ENCODE results near the gene LEFTY1.

DNA sequence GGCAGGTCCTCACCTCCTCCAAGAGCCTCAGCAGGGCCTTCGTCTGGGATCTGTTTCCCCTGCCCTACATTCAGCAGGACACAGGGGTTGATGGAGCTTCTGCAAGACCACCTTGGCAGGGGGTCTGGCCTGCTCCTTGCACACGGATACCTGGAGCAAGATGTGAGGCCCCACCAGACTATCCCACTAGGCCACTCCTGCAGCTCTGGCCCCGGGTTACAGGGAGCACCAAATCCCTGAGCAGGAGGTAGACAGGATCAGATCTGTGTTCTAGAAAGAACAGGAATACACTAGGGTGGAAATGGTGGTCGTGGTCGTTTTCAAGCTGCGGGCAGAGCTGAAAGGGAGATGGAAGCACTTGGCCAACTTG lies 45.5 kb downstream of the LEFTY1 start:
- no peak for TF ChIP-seq CTCF (IDR thresholded peaks at IDR 0.05)
- TF ChIP-seq POLR2AphosphoS5 (IDR thresholded peaks at IDR 0.05; ENCODE audit: low read depth, low read length), result no peak
- TF ChIP-seq SIN3A (IDR thresholded peaks at IDR 0.05; ENCODE audit: borderline replicate concordance, insufficient read depth, low read depth, low read length), result no peak
- TF ChIP-seq REST (IDR thresholded peaks at IDR 0.05; ENCODE audit: insufficient read depth in 1 of 2, low read depth in 2 of 2, low read length in 1 of 2), result no peak

All from Panc1 (cell line).